ENCODE measurements around the gene ZC3H18. TPM values are rescaled to one million over a fixed set of nuclear protein-coding genes. Genes with fewer than 3 reads are reported as not detected.

ZC3H18 gene
- polyA plus RNA-seq, 3 donors = 5.5 to 36.4 (median 6.8) TPM

GRCh38 chr16:88581033-88581432 is 10.8 kb downstream of the ZC3H18 start:
- Histone ChIP-seq H3K4me2 (replicated peaks; ENCODE audit: extremely low read depth, low read length, poor library complexity, severe bottlenecking) (no peak overlapping the region), H3K79me2 (ENCODE audit: insufficient read depth, low read length) (peaks cover 99% of the 10 kb centered on the region), H3K27ac (ENCODE audit: low read depth in 1 of 2, low read length in 2 of 2) (no peak overlapping the region), H2AFZ (ENCODE audit: insufficient read depth, low read depth, low read length, poor library complexity, severe bottlenecking) (no peak overlapping the region), H3K36me3 (replicated peaks in 1 of 2; ENCODE audit: control insufficient read depth in 1 of 2, insufficient read depth in 2 of 2, low read length in 2 of 2) (peaks cover 81 to 99% of the 10 kb centered on the region in 2 donors), H3K9ac (ENCODE audit: insufficient read depth, low read length, poor library complexity, severe bottlenecking) (no peak overlapping the region), H3K27me3 (ENCODE audit: control insufficient read depth in 2 of 2, insufficient read depth in 2 of 2, low read length in 2 of 2) (no peaks in the 10 kb centered on the region), H4K20me1 (ENCODE audit: insufficient read depth, low read length) (peaks cover 100% of the 10 kb centered on the region), H3K4me1 (ENCODE audit: control insufficient read depth in 1 of 2, insufficient read depth in 2 of 2, low read length in 2 of 2) (no peaks in the 10 kb centered on the region), H3K9me3 (replicated peaks in 1 of 2; ENCODE audit: control insufficient read depth in 1 of 2, insufficient read depth in 1 of 2, low read length in 2 of 2) (no peaks in the 10 kb centered on the region), H3K4me3 (replicated peaks in 1 of 3; ENCODE audit: low read depth in 2 of 3, low read length in 3 of 3) (no peak overlapping the region)
- intact Hi-C loops (cut with micrococcal nuclease) = no loop called here
- Mint-ChIP-seq H3K36me3 (peaks cover 74 to 93% of the 10 kb centered on the region in 2 donors), H3K4me3 (no peak overlapping the region), H3K9me3 (peaks cover 0 to 5% (median 0%) of the 10 kb centered on the region in 7 donors), H3K27ac (no peak overlapping the region), H3K4me1 (peaks cover 3% of the 10 kb centered on the region), H3K27me3 (ENCODE audit: low read depth in 3 of 3) (no peaks in the 10 kb centered on the region)
- WGBS (ENCODE audit: insufficient coverage) = 100% methylated on average over 2 of the region's 4 CpGs
- TF ChIP-seq CTCF (IDR thresholded peaks at IDR 0.05) = no peak
- DNase-seq = no peak

- Histone ChIP-seq H3K4me3 (replicated peaks in 1 of 3; ENCODE audit: low read depth in 2 of 3, low read length in 3 of 3) (no peak overlapping the region), H3K79me2 (ENCODE audit: insufficient read depth, low read length) (peaks cover 83% of the 10 kb centered on the region), H3K27ac (ENCODE audit: low read depth in 1 of 2, low read length in 2 of 2) (no peak overlapping the region), H3K27me3 (ENCODE audit: control insufficient read depth in 2 of 2, insufficient read depth in 2 of 2, low read length in 2 of 2) (no peaks in the 10 kb centered on the region), H3K4me1 (ENCODE audit: control insufficient read depth in 1 of 2, insufficient read depth in 2 of 2, low read length in 2 of 2) (no peaks in the 10 kb centered on the region), H4K20me1 (ENCODE audit: insufficient read depth, low read length) (peaks cover 93% of the 10 kb centered on the region), H2AFZ (ENCODE audit: insufficient read depth, low read depth, low read length, poor library complexity, severe bottlenecking) (no peak overlapping the region), H3K9me3 (replicated peaks in 1 of 2; ENCODE audit: control insufficient read depth in 1 of 2, insufficient read depth in 1 of 2, low read length in 2 of 2) (no peaks in the 10 kb centered on the region), H3K4me2 (replicated peaks; ENCODE audit: extremely low read depth, low read length, poor library complexity, severe bottlenecking) (no peak overlapping the region), H3K9ac (ENCODE audit: insufficient read depth, low read length, poor library complexity, severe bottlenecking) (no peak overlapping the region), H3K36me3 (replicated peaks in 1 of 2; ENCODE audit: control insufficient read depth in 1 of 2, insufficient read depth in 2 of 2, low read length in 2 of 2) (peaks cover 79 to 99% of the 10 kb centered on the region in 2 donors)
- H3K36me3 Mint-ChIP-seq = peaks cover 74 to 93% of the 10 kb centered on the region in 2 donors
- 87% methylated on average over 7 of the region's 14 CpGs for WGBS (ENCODE audit: insufficient coverage)
- peak overlapping the region in 1 of 7 donors; percentile 58 for H3K27ac Mint-ChIP-seq
- DNase-seq = no peak
- H3K4me1 Mint-ChIP-seq = no peaks in the 10 kb centered on the region
- peaks cover 0 to 4% (median 0%) of the 10 kb centered on the region in 7 donors for H3K9me3 Mint-ChIP-seq
- no peak for TF ChIP-seq CTCF (IDR thresholded peaks at IDR 0.05)
- H3K27me3 Mint-ChIP-seq (ENCODE audit: low read depth in 3 of 3) = no peaks in the 10 kb centered on the region
- H3K4me3 Mint-ChIP-seq = no peak overlapping the region
- intact Hi-C loops (cut with micrococcal nuclease) = no loop called here
Measured at GRCh38 chr16:88582912-88583575, 12.8 kb downstream of the ZC3H18 start.

All from CD14-positive monocyte (primary cell).